Activated CD8-positive, alpha-beta memory T cell treated with anti-CD3 and anti-CD28 coated beads, Interleukin-2, amount 10 ng/mL, durations not matched to agents 7 days and 5 days (primary cell): Measurements from ENCODE around the gene PLEKHA7. TPM values are rescaled to one million over a fixed set of nuclear protein-coding genes. Genes with fewer than 3 reads are reported as not detected.

Source experiments
- ATAC-seq: fragments of 150-1000 bp; cut with Tn5 transposase; one replicate; pipeline ENCODE4 v1.10.0; 2021; ENCODE audit warnings: moderate library complexity
- CTCF ChIA-PET: fragments of 350-600 bp; sonication (Branson Sonifier 250); formaldehyde crosslinking; loops from one replicate; lab custom pipeline; 2021; ENCODE audit warnings: antibody characterized with exemption; lab: Charles Lee
- DNase-seq: peaks from one replicate; pipeline ENCODE4 v3.0.0-alpha.2; 2020
- H3K27ac Mint-ChIP-seq: one replicate; pipeline ENCODE4 v1.8.0; 2021; ENCODE audit warnings: mild to moderate bottlenecking, mixed read lengths
- H3K27me3 Mint-ChIP-seq: one replicate; pipeline ENCODE4 v1.8.0; 2021; ENCODE audit warnings: mixed read lengths
- H3K36me3 Mint-ChIP-seq: one replicate; pipeline ENCODE4 v1.8.0; 2021; ENCODE audit warnings: mild to moderate bottlenecking, mixed read lengths
- H3K4me1 Mint-ChIP-seq: one replicate; pipeline ENCODE4 v1.8.0; 2021; ENCODE audit warnings: mixed read lengths
- H3K4me3 Mint-ChIP-seq: one replicate; pipeline ENCODE4 v1.8.0; 2021; ENCODE audit warnings: mild to moderate bottlenecking, moderate library complexity, mixed read lengths
- H3K9me3 Mint-ChIP-seq: one replicate; pipeline ENCODE4 v1.8.0; 2022; ENCODE audit warnings: low read depth, mixed read lengths
- total RNA-seq, 2 experiments: library from RNA; stranded (reverse); gene quantifications; one replicate each; pipeline ENCODE4 v1.2.3, GENCODE V29; 2021

Gene PLEKHA7
- total RNA-seq, 2 experiments from 2014 or later, result 1.1 to 9.7 TPM

GRCh38 chr11:16763746-16764145, 250.5 kb downstream of the PLEKHA7 start:
- Mint-ChIP-seq H3K27ac (no peak overlapping the region), H3K36me3 (peaks cover 6% of the 10 kb centered on the region), H3K27me3 (peaks cover 3% of the 10 kb centered on the region), H3K9me3 (no peaks in the 10 kb centered on the region), H3K4me3 (no peak overlapping the region), H3K4me1 (peaks cover 7% of the 10 kb centered on the region)
- CTCF ChIA-PET, result no interaction called here
- ATAC-seq (no peak), DNase-seq (no peak)

DNA sequence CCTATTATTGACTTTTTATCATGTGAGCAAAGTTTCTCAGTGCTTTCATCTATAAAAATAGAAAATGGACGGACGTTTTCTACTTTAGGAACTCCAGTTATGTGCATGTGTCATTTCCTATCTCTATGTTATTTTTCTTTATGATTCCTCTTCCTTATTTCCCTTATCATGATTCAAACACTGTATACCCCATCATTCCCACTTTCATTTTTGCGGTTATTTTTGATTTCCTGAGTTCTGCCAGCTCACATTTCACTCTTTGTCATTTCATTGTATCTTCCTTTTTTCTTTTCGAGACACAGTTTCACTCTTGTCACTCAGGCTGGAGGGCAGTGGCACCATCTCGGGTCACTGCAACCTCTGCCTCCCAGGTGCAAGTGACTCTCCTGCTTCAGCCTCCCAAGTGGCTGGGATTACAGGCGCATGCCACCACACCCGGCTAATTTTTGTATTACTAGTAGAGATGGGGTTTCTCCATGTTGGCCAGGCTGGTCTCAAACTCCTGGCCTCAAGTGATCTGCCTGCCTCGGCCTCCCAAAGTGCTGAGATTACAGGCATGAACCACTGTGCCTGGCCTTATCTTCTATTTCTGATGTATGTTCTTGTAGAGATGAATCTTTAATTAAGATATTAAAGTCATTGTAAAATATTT, 254.2 kb downstream of the PLEKHA7 start:
- no peak for DNase-seq
- Mint-ChIP-seq H3K36me3 (peaks cover 26% of the 10 kb centered on the region), H3K4me1 (peaks cover 7% of the 10 kb centered on the region), H3K27me3 (no peaks in the 10 kb centered on the region), H3K9me3 (no peaks in the 10 kb centered on the region), H3K4me3 (no peak overlapping the region), H3K27ac (no peak overlapping the region)
- no peak for ATAC-seq
- CTCF ChIA-PET, result no interaction called here

- ATAC-seq, result no peak
- Mint-ChIP-seq H3K27ac (no peak overlapping the region), H3K9me3 (no peaks in the 10 kb centered on the region), H3K4me3 (no peak overlapping the region), H3K4me1 (peaks cover 7% of the 10 kb centered on the region), H3K27me3 (no peaks in the 10 kb centered on the region), H3K36me3 (peaks cover 36% of the 10 kb centered on the region)
- CTCF ChIA-PET, result no interaction called here
- DNase-seq, result no peak
Measured at GRCh38 chr11:16758382-16759024, 255.7 kb downstream of the PLEKHA7 start.

DNA sequence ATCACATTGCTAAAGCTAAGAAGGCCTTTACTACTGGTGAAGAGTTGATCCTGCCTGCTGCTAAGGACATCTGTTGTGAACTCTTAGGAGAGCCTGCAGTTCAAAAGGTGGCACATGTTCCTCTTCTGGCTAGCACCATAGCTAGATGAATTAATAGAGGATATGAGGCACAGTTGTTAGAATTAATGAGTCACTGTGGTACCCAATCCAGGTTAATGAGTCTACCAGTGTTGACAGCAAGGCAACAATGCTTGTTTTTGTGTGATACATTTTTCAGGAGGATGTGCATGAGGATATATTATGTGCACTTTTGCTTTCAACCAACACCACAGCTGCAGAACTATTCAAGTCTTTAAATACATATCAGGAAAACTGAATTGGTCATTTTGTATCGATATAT, 263.8 kb downstream of the PLEKHA7 start:
- no peaks in the 10 kb centered on the region for H3K27me3 Mint-ChIP-seq
- H3K9me3 Mint-ChIP-seq, result no peaks in the 10 kb centered on the region
- H3K4me1 Mint-ChIP-seq, result peaks cover 23% of the 10 kb centered on the region
- CTCF ChIA-PET, result no interaction called here
- H3K27ac Mint-ChIP-seq, result peak overlapping the region; percentile 41
- no peak overlapping the region for H3K4me3 Mint-ChIP-seq
- DNase-seq (no peak), ATAC-seq (no peak)
- peaks cover 73% of the 10 kb centered on the region for H3K36me3 Mint-ChIP-seq

GRCh38 chr11:16749666-16750065, 264.5 kb downstream of the PLEKHA7 start:
- Mint-ChIP-seq H3K9me3 (no peaks in the 10 kb centered on the region), H3K36me3 (peaks cover 77% of the 10 kb centered on the region), H3K27me3 (no peaks in the 10 kb centered on the region), H3K4me3 (no peak overlapping the region), H3K4me1 (peaks cover 25% of the 10 kb centered on the region), H3K27ac (peak overlapping the region; percentile 66)
- CTCF ChIA-PET, result interaction anchor here (1.5 kb wide), 1 partner anchor 10 kb away, joined by 5 read pairs; no protein-coding TSS in a partner anchor
- DNase-seq (peak; percentile 60), ATAC-seq (peak; percentile 86)

GRCh38 chr11:16749092-16749491, 265.1 kb downstream of the PLEKHA7 start:
- H3K4me3 Mint-ChIP-seq, result no peak overlapping the region
- no peaks in the 10 kb centered on the region for H3K9me3 Mint-ChIP-seq
- peak overlapping the region; percentile 66 for H3K27ac Mint-ChIP-seq
- peaks cover 29% of the 10 kb centered on the region for H3K4me1 Mint-ChIP-seq
- CTCF ChIA-PET, result interaction anchor here (1.5 kb wide), 1 partner anchor 9 kb away, joined by 5 read pairs; no protein-coding TSS in a partner anchor
- no peaks in the 10 kb centered on the region for H3K27me3 Mint-ChIP-seq
- DNase-seq, result no peak
- peaks cover 79% of the 10 kb centered on the region for H3K36me3 Mint-ChIP-seq
- no peak for ATAC-seq

DNA sequence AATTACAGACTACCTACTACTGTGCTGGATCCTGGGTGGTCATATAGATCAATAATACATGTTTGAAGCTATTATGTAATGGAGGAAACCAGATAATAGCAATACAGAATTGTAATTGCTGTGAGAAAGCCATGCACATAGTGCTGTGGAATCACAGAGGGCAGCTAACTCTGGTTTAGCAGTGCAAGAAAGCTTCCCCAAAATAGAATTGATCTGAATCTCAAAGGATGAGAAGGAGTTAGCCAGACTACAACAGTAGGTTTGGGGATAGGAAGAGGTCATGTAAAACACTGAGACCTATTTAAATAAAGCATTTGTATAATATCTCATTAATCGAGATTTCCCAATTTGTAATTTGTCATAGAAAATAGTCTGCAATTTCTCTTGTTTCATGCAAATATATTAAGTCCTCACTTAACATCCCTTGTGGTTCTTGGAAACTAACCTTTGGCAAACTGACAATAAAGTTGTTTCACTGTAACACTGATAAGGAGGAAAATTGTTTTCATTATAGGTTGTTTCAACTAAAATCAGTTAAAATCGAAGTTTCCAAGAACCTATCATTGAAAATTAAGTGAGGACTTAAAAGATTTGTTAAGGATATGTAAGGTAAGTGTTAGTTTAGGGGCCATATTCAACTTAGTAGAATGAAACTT, 268.1 kb downstream of the PLEKHA7 start:
- Mint-ChIP-seq H3K27ac (no peak overlapping the region), H3K36me3 (peaks cover 77% of the 10 kb centered on the region), H3K9me3 (no peaks in the 10 kb centered on the region), H3K27me3 (no peaks in the 10 kb centered on the region), H3K4me1 (peaks cover 45% of the 10 kb centered on the region), H3K4me3 (no peak overlapping the region)
- DNase-seq (no peak), ATAC-seq (no peak)
- CTCF ChIA-PET, result no interaction called here

DNA sequence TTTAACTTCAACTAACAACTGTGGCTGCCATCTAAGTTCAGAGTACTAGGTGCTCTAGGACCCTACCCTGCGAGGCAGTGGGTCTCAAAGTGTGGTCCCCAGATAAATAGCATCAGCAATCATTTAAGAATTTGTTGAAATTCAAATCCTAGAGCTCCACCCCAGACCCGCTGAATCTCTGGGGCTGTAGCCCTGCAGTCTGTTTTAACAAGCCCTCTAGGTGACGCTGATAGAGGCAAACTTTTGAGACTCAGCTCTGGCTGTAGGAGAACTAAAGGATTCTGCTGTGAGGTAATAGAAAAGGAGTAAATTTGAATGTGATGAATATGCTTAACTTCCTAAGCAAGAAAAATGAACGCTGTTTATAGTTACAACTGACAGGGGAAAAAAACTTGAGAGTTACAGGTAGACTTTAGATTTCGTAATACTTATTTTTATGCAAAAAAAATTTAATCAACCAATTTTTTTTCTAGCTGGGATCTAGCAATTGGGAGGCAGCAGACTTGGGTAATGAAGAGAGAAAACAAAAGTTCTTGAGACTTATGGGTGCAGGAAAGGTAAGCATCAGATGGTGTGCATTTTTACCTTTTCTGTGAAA, 270.0 kb downstream of the PLEKHA7 start:
- DNase-seq, result no peak
- ATAC-seq, result no peak
- peaks cover 59% of the 10 kb centered on the region for H3K36me3 Mint-ChIP-seq
- H3K27me3 Mint-ChIP-seq, result no peaks in the 10 kb centered on the region
- CTCF ChIA-PET, result no interaction called here
- no peak overlapping the region for H3K4me3 Mint-ChIP-seq
- H3K27ac Mint-ChIP-seq, result no peak overlapping the region
- no peaks in the 10 kb centered on the region for H3K9me3 Mint-ChIP-seq
- peaks cover 30% of the 10 kb centered on the region for H3K4me1 Mint-ChIP-seq

- Mint-ChIP-seq H3K9me3 (no peaks in the 10 kb centered on the region), H3K27ac (no peak overlapping the region), H3K36me3 (peaks cover 56% of the 10 kb centered on the region), H3K27me3 (no peaks in the 10 kb centered on the region), H3K4me1 (peaks cover 28% of the 10 kb centered on the region), H3K4me3 (no peak overlapping the region)
- no peak for ATAC-seq
- CTCF ChIA-PET, result no interaction called here
- DNase-seq, result no peak
Measured at GRCh38 chr11:16743478-16743877, 270.7 kb downstream of the PLEKHA7 start.

GRCh38 chr11:16741473-16741872, 272.7 kb downstream of the PLEKHA7 start:
- no peaks in the 10 kb centered on the region for H3K27me3 Mint-ChIP-seq
- H3K36me3 Mint-ChIP-seq, result peaks cover 40% of the 10 kb centered on the region
- no peak for DNase-seq
- ATAC-seq, result no peak
- H3K27ac Mint-ChIP-seq, result peak overlapping the region; percentile 65
- H3K9me3 Mint-ChIP-seq, result no peaks in the 10 kb centered on the region
- peaks cover 28% of the 10 kb centered on the region for H3K4me1 Mint-ChIP-seq
- H3K4me3 Mint-ChIP-seq, result peak overlapping the region; percentile 34
- CTCF ChIA-PET, result interaction anchor here (0.6 kb wide), 1 partner anchor 337 kb away, joined by 6 read pairs; no protein-coding TSS in a partner anchor

DNA sequence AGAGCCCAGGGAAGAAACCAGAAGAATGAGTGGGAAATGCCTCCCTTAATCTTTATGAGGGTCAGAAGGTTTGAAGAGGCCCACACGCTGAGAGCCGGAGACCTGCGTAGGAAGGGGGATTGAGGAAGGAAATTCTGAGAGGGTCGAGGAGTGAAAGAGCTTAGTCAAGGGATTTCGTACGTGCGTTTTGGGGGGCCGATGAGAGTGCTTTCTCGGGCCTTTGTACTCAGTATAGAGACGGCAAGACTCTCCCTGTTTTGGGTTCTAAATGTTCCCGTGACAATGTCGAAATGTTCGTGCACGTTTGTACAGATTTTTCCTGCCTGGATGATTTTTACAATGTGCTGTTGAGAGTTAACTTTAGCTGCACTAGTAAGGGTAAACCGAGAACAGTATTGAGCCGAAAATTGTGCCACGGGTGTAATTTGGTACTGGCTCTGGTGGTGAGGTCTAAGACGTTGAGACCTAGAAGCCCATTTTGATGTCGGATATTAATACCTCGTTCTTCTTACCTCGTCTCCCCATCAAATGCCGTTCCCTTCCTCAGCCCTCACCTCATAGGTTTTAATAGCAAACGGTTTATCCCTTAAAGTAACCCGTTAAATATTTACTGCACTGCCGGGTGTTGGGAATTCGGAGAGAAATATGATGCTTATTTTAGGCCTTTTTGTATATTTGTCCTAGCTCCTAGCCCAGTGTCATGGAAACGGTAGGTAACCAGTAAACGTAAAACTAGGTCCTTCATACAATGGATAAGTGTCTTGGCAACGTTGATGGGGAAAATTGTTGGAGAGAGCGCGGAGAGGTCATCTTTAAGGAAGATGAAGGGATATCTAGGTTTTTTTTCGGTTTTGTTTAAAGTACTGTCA, 275.0 kb downstream of the PLEKHA7 start:
- DNase-seq, result no peak
- Mint-ChIP-seq H3K4me1 (peaks cover 22% of the 10 kb centered on the region), H3K9me3 (no peaks in the 10 kb centered on the region), H3K36me3 (peaks cover 21% of the 10 kb centered on the region), H3K27me3 (peaks cover 3% of the 10 kb centered on the region), H3K4me3 (no peak overlapping the region), H3K27ac (no peak overlapping the region)
- ATAC-seq, result no peak
- CTCF ChIA-PET, result interaction anchor here (0.6 to 1.8 kb wide), 2 partner anchors 10 to 21 kb away, joined by 3 to 5 read pairs; no protein-coding TSS in a partner anchor

DNA sequence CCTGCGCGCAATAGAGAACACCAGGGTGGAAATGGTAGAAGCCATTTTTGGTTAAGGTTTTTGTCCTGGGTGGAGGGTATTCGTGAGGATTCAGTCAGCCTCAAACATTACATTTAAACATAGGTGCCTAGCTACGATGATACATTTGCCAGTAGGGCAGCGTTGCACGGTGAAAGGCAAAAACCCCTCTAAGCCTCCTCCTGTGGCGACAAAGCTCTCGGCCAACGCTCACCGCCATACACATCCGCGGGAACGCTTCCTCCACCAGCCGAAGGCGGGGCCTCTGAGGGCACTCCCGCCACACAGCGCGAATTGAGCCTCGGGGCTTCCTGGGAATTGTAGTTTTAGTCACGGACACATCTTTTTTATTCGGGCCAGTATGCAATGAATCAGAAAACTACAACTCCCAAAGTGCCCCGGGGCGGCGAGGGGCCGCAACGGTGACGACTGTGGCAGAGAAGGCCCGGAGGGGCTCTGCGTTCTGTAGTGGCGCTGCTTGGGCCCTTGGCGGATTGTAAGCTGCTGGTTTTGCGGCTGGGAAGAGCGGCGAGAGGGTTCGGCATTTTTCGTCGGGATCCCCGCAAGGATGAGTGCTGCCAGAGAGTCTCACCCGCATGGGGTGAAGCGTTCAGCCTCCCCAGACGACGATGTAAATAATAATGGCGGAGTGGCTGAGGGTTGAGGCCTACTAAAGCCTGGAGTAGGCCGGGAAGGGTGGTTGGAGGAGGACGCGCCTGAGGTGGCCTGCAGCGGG, 275.8 kb downstream of the PLEKHA7 start, which contains the start of gene C11orf58:
TSS of gene C11orf58 (plus strand) at position 455 of the 754 bp plus-strand sequence. CDS start at position 587, 132 bp downstream.
- peaks cover 4% of the 10 kb centered on the region for H3K27me3 Mint-ChIP-seq
- ATAC-seq, result peak; percentile 96
- peak; percentile 97 for DNase-seq
- H3K4me1 Mint-ChIP-seq, result peaks cover 20% of the 10 kb centered on the region
- H3K36me3 Mint-ChIP-seq, result peaks cover 17% of the 10 kb centered on the region
- H3K9me3 Mint-ChIP-seq, result no peaks in the 10 kb centered on the region
- H3K27ac Mint-ChIP-seq, result peak within 1 kb of the TSS; percentile 83
- H3K4me3 Mint-ChIP-seq, result no peak within 1 kb of the TSS
- CTCF ChIA-PET, result interaction anchor here (1.0 to 1.3 kb wide), 2 partner anchors 14 to 44 kb away, joined by 3 to 4 read pairs; no protein-coding TSS in a partner anchor
